B cell (primary cell): ENCODE data around the gene STAC. TPM values are rescaled to one million over a fixed set of nuclear protein-coding genes. Genes with fewer than 3 reads are reported as not detected.

Experiments used
- ATAC-seq: fragments of 200-7000 bp; cut with Tn5 transposase; one replicate; pipeline ENCODE4 v1.10.0; 2021; ENCODE audit warnings: low read depth, mild to moderate bottlenecking, moderate number of reproducible peaks, moderate library complexity
- CTCF ChIA-PET: fragments of 350-600 bp; sonication (Branson Sonifier 250); formaldehyde crosslinking; loops from one replicate; lab custom pipeline; 2021; ENCODE audit warnings: antibody characterized with exemption, inconsistent platforms; lab: Charles Lee
- POLR2A ChIA-PET: fragments of 350-600 bp; sonication (Branson Sonifier 250); formaldehyde crosslinking; loops from one replicate; lab custom pipeline; 2021; ENCODE audit warnings: antibody characterized with exemption; lab: Charles Lee
- DNase-seq: peaks from one replicate; pipeline ENCODE4 v3.0.0; 2013
- H2AFZ ChIP-seq: 2 replicates; pipeline ENCODE4 v1.6.1; 2012; ENCODE audit warnings: mild to moderate bottlenecking, low read depth, low read length; ENCODE audit not compliant: insufficient read depth, poor library complexity, severe bottlenecking
- H3K27ac ChIP-seq, 2 donors: 1 replicate in 1 of 2; 2 replicates in 1 of 2; pipeline ENCODE4 v1.5.1; 2012 to 2013; ENCODE audit warnings: low read length in 2 of 2, mild to moderate bottlenecking in 2 of 2, moderate library complexity in 1 of 2
- H3K27me3 ChIP-seq, 4 experiments: fragments of 200-600 bp in 1 of 4; sonication (generic) in 1 of 4; replicated peaks in 1 of 4; 1 replicate in 2 of 4; 2 replicates in 2 of 4; pipeline versions ENCODE4 v1.6.1 to v1.7.0; 2013 to 2016; ENCODE audit warnings: low read length in 3 of 4, mild to moderate bottlenecking in 2 of 4, mixed read lengths in 1 of 4, moderate library complexity in 1 of 4; ENCODE audit not compliant: insufficient read depth in 4 of 4, control insufficient read depth in 3 of 4; ENCODE audit errors: control extremely low read depth in 1 of 4
- H3K36me3 ChIP-seq, 2 experiments: replicated peaks in 1 of 2; 1 replicate in 1 of 2; 2 replicates in 1 of 2; pipeline versions ENCODE4 v1.6.1 to v1.7.1; 2013; ENCODE audit warnings: low read length in 1 of 2; ENCODE audit not compliant: insufficient read depth in 2 of 2, control insufficient read depth in 1 of 2; ENCODE audit errors: control extremely low read depth in 1 of 2, extremely low read depth in 1 of 2
- H3K4me1 ChIP-seq, 2 donors: fragments of 200-600 bp in 1 of 2; sonication (generic) in 1 of 2; 1 replicate in 1 of 2; 2 replicates in 1 of 2; pipeline versions ENCODE4 v1.5.1 to v1.6.1; 2013 to 2017; ENCODE audit warnings: low read length in 2 of 2; ENCODE audit not compliant: control insufficient read depth in 2 of 2, insufficient read depth in 2 of 2
- H3K4me2 ChIP-seq: replicated peaks from 2 replicates; pipeline ENCODE3; 2012; ENCODE audit warnings: mild to moderate bottlenecking, low read depth, low read length; ENCODE audit not compliant: poor library complexity, severe bottlenecking
- H3K4me3 ChIP-seq, 5 experiments: fragments of 200-600 bp in 1 of 5; sonication (generic) in 1 of 5; 1 replicate in 3 of 5; 2 replicates in 2 of 5; pipeline versions ENCODE4 v1.5.1 to v1.7.0; 2011 to 2016; ENCODE audit warnings: low read length in 4 of 5, mild to moderate bottlenecking in 4 of 5, low read depth in 2 of 5, control low read depth in 1 of 5, moderate library complexity in 1 of 5; ENCODE audit not compliant: insufficient read depth in 1 of 5; ENCODE audit errors: control extremely low read depth in 1 of 5, extremely low read depth in 1 of 5
- H3K79me2 ChIP-seq: fragments of 200-600 bp; sonication (generic); one replicate; pipeline ENCODE4 v1.6.0; 2016; ENCODE audit warnings: low read length; ENCODE audit not compliant: control insufficient read depth, insufficient read depth
- H3K9ac ChIP-seq: fragments of 200-600 bp; sonication (generic); 2 replicates; pipeline ENCODE4 v1.6.1; 2017; ENCODE audit warnings: mild to moderate bottlenecking, low read length, moderate library complexity
- H3K9me3 ChIP-seq, 3 donors: one replicate each; pipeline versions ENCODE4 v1.6.1 to v1.7.1; 2013; ENCODE audit warnings: low read length in 2 of 3; ENCODE audit not compliant: control insufficient read depth in 2 of 3, insufficient read depth in 1 of 3; ENCODE audit errors: control extremely low read depth in 1 of 3
- H4K20me1 ChIP-seq: 2 replicates; pipeline ENCODE4 v1.6.0; 2012; ENCODE audit warnings: mild to moderate bottlenecking, low read length; ENCODE audit not compliant: insufficient read depth, control insufficient read depth, poor library complexity, severe bottlenecking
- H3K27ac Mint-ChIP-seq: one replicate; pipeline ENCODE4 v1.8.0; 2021; ENCODE audit warnings: mixed read lengths
- H3K27me3 Mint-ChIP-seq: one replicate; pipeline ENCODE4 v1.8.0; 2021; ENCODE audit warnings: mixed read lengths
- H3K4me1 Mint-ChIP-seq: one replicate; pipeline ENCODE4 v1.8.0; 2021; ENCODE audit warnings: mixed read lengths
- H3K4me3 Mint-ChIP-seq: one replicate; pipeline ENCODE4 v1.8.0; 2021; ENCODE audit warnings: mixed read lengths
- H3K9me3 Mint-ChIP-seq: one replicate; pipeline ENCODE4 v1.8.0; 2022; ENCODE audit warnings: mixed read lengths; ENCODE audit not compliant: insufficient read depth
- EZH2 ChIP-seq: IDR thresholded peaks from 2 replicates; pipeline ENCODE4 v1.6.1; 2012; ENCODE audit warnings: borderline replicate concordance, low read depth, mild to moderate bottlenecking, moderate library complexity, low read length; ENCODE audit not compliant: insufficient read depth, poor library complexity, severe bottlenecking
- WGBS: methylation state at CpG from one replicate; pipeline ENCODE4 v1.1.5; 2013; ENCODE audit warnings: missing lambda C conversion rate; ENCODE audit not compliant: insufficient coverage; 5-methylcytosine and 5-hydroxymethylcytosine counted together
- intact Hi-C: fragments of 100-400 bp; cut with micrococcal nuclease; formaldehyde crosslinking; loops from one replicate; pipeline ENCODE4 v1.10.0; 2022
- polyA plus RNA-seq: library from polyadenylated mRNA; depleted of rRNA; stranded (reverse); fragments of >200 nt; gene quantifications from 2 replicates; pipeline ENCODE4 v1.2.3, GENCODE V29; 2012
- total RNA-seq, 2 donors: library from RNA; stranded (reverse); fragments of 120-200 nt in 1 of 2; gene quantifications; 1 replicate in 1 of 2; 2 replicates in 1 of 2; pipeline versions ENCODE4 v1.2.3 to v1.2.4, GENCODE V29; 2013 to 2022
- TF ChIP-seq, protein P1 (sequence below): fragments of 200-600 bp; IDR thresholded peaks from one replicate; pipeline ENCODE4 v1.8.0; 2022; ENCODE audit warnings: antibody characterized with exemption, mild to moderate bottlenecking

Gene STAC
- total and polyA plus RNA-seq, 2 donors (not counting 1 experiment from before 2014, with no cell fraction given), result not detected

DNA sequence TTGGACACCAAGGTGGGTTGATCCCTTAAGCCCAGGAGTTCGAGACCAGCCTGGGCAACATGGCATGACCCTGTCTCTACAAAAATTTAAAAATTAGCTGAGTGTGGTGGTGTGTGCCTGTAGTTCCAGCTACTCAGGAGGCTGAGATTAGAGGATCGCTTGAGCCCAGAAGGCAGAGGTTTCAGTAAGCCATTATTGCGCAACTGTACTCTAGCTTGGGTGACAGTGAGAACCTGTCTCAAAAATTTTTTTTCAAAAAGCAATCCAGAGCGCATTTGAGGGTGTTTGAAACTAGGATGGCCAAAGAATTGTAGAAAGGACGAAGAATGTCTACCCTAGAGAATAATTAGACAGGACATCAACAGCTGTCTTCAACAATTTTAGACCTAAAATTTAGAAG is 103.4 kb downstream of the STAC start:
- Histone ChIP-seq H3K9me3 (peaks cover 0 to 5% (median 2%) of the 10 kb centered on the region in 3 donors), H3K4me2 (no peak overlapping the region), H4K20me1 (no peaks in the 10 kb centered on the region), H3K36me3 (no peaks in the 10 kb centered on the region), H3K4me3 (no peak overlapping the region), H3K27me3 (no peaks in the 10 kb centered on the region), H3K9ac (no peak overlapping the region), H2AFZ (no peak overlapping the region), H3K27ac (no peak overlapping the region), H3K79me2 (no peaks in the 10 kb centered on the region), H3K4me1 (no peaks in the 10 kb centered on the region)
- no peak for ATAC-seq
- Mint-ChIP-seq H3K9me3 (no peaks in the 10 kb centered on the region), H3K4me1 (no peaks in the 10 kb centered on the region), H3K27me3 (no peaks in the 10 kb centered on the region), H3K4me3 (no peak overlapping the region), H3K27ac (no peak overlapping the region)
- CTCF ChIA-PET, result no interaction called here
- no peak for TF ChIP-seq EZH2
- intact Hi-C loops, result no loop called here
- POLR2A ChIA-PET, result no interaction called here
- no peak for DNase-seq
- WGBS, result 90% methylated on average over 2 of the region's 5 CpGs

DNA sequence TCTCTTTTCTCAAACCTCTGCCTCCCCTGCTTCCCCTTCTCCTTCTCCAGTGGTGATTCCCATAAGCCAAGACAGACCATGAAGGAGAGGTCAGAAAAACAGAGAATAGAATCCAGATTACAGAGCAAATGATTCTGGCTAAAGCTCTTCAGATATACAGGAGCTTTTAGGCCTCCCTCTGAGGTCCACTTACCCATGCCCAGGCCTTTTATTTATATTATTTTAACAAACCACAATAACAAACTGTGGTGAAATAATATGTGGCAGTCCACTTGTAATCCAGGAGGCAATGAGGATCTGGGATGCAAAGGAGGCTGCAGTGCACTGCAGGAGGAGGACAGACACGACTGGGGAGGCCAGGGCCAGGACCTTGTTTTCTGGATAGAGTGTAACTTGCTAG is 104.1 kb downstream of the STAC start:
- CTCF ChIA-PET, result no interaction called here
- POLR2A ChIA-PET, result no interaction called here

More for the DNA sequence above, 104.1 kb downstream of the STAC start:
- 82% methylated on average over 1 of the region's 1 CpG for WGBS
- Histone ChIP-seq H3K27ac (no peak overlapping the region), H3K27me3 (no peaks in the 10 kb centered on the region), H3K4me1 (no peaks in the 10 kb centered on the region), H4K20me1 (no peaks in the 10 kb centered on the region), H3K4me3 (no peak overlapping the region), H3K4me2 (no peak overlapping the region), H3K79me2 (no peaks in the 10 kb centered on the region), H2AFZ (no peak overlapping the region), H3K36me3 (no peaks in the 10 kb centered on the region), H3K9ac (no peak overlapping the region), H3K9me3 (peaks cover 0 to 5% (median 0%) of the 10 kb centered on the region in 3 donors)
- Mint-ChIP-seq H3K4me3 (no peak overlapping the region), H3K27ac (no peak overlapping the region), H3K9me3 (no peaks in the 10 kb centered on the region), H3K27me3 (no peaks in the 10 kb centered on the region), H3K4me1 (no peaks in the 10 kb centered on the region)
- TF ChIP-seq, protein P1, sequence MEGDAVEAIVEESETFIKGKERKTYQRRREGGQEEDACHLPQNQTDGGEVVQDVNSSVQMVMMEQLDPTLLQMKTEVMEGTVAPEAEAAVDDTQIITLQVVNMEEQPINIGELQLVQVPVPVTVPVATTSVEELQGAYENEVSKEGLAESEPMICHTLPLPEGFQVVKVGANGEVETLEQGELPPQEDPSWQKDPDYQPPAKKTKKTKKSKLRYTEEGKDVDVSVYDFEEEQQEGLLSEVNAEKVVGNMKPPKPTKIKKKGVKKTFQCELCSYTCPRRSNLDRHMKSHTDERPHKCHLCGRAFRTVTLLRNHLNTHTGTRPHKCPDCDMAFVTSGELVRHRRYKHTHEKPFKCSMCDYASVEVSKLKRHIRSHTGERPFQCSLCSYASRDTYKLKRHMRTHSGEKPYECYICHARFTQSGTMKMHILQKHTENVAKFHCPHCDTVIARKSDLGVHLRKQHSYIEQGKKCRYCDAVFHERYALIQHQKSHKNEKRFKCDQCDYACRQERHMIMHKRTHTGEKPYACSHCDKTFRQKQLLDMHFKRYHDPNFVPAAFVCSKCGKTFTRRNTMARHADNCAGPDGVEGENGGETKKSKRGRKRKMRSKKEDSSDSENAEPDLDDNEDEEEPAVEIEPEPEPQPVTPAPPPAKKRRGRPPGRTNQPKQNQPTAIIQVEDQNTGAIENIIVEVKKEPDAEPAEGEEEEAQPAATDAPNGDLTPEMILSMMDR, result no peak
- no peak for TF ChIP-seq EZH2
- intact Hi-C loops, result no loop called here
- DNase-seq (no peak), ATAC-seq (no peak)
